ENCODE results near the gene TBCB.

TBCB gene

DNA sequence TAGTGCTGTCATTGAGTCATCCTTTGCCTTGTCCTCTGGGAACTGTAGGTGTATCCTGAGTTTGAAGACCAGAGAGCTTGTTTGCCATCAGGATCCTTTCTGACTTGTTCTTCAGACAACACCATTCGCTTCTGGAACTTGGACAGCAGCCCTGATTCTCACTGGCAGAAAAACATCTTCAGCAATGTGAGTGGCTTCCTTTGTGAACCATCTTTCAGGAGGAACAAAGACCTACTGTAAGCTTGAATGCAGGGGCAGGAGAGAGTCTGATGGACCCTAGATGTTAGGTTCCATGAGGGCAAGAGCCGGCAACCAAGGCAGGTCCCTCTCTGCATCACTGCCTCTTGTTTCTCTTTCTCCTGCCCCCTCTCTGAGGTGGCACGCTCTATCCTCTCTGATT is 33.9 kb upstream of the TBCB start:
- Histone ChIP-seq H3K27ac (ENCODE audit: low read depth, low read length, poor library complexity, severe bottlenecking) (no peak overlapping the region), H3K9me2 (ENCODE audit: low read depth, low read length) (no peaks in the 10 kb centered on the region), H3K36me3 (ENCODE audit: insufficient read depth, low read length) (peaks cover 82% of the 10 kb centered on the region), H3K4me1 (ENCODE audit: insufficient read depth, low read length, severe bottlenecking) (no peaks in the 10 kb centered on the region), H3F3A (ENCODE audit: insufficient read depth, low read length) (no peaks in the 10 kb centered on the region), H3K4me3 (ENCODE audit: low read depth, low read length, poor library complexity, severe bottlenecking) (no peak overlapping the region), H3K27me3 (ENCODE audit: insufficient read depth, low read length) (no peaks in the 10 kb centered on the region), H4K20me1 (ENCODE audit: insufficient read depth, low read length) (no peaks in the 10 kb centered on the region), H3K4me2 (ENCODE audit: low read length) (no peak overlapping the region), H3K9ac (ENCODE audit: low read length) (no peak overlapping the region), H3K9me3 (ENCODE audit: low read length) (no peaks in the 10 kb centered on the region), H2AFZ (ENCODE audit: low read length) (no peak overlapping the region), H3K79me2 (ENCODE audit: insufficient read depth, low read length) (no peaks in the 10 kb centered on the region)
- TF ChIP-seq EZH2 (IDR thresholded peaks at IDR 0.05; ENCODE audit: borderline replicate concordance, low read length) = no peak
- TF ChIP-seq, protein P1, sequence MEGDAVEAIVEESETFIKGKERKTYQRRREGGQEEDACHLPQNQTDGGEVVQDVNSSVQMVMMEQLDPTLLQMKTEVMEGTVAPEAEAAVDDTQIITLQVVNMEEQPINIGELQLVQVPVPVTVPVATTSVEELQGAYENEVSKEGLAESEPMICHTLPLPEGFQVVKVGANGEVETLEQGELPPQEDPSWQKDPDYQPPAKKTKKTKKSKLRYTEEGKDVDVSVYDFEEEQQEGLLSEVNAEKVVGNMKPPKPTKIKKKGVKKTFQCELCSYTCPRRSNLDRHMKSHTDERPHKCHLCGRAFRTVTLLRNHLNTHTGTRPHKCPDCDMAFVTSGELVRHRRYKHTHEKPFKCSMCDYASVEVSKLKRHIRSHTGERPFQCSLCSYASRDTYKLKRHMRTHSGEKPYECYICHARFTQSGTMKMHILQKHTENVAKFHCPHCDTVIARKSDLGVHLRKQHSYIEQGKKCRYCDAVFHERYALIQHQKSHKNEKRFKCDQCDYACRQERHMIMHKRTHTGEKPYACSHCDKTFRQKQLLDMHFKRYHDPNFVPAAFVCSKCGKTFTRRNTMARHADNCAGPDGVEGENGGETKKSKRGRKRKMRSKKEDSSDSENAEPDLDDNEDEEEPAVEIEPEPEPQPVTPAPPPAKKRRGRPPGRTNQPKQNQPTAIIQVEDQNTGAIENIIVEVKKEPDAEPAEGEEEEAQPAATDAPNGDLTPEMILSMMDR (IDR thresholded peaks at IDR 0.05; ENCODE audit: low read length) = no peak

DNA sequence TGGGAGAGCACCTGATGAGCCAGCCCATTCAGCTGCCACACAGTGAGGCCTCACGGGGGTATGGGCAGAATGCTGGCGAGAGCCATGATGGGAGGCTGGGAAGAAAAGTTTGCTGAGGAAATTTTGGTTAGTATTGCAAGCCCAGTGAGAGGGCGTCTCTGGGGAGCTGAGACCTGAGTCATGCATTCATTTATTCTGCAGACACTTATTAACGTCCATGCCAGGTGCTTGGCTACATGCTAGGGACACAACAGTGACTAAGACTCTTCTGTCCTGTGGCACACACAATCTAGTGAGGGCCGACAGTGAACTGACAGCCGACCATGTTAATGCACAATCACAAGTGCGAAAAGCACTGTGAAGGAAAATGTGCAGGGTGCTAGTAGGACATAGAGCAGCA is 33.4 kb upstream of the TBCB start:
- TF ChIP-seq, protein P1 (IDR thresholded peaks at IDR 0.05; ENCODE audit: low read length) = no peak
- TF ChIP-seq EZH2 (IDR thresholded peaks at IDR 0.05; ENCODE audit: borderline replicate concordance, low read length) = no peak
- H3K79me2 ChIP-seq (ENCODE audit: insufficient read depth, low read length) = no peaks in the 10 kb centered on the region
- H3K4me2 ChIP-seq (ENCODE audit: low read length) = no peak overlapping the region
- no peaks in the 10 kb centered on the region for H3K4me1 ChIP-seq (ENCODE audit: insufficient read depth, low read length, severe bottlenecking)
- no peak overlapping the region for H3K9ac ChIP-seq (ENCODE audit: low read length)
- no peak overlapping the region for H2AFZ ChIP-seq (ENCODE audit: low read length)
- no peak overlapping the region for H3K27ac ChIP-seq (ENCODE audit: low read depth, low read length, poor library complexity, severe bottlenecking)
- H3K9me2 ChIP-seq (ENCODE audit: low read depth, low read length) = no peaks in the 10 kb centered on the region
- no peaks in the 10 kb centered on the region for H3K27me3 ChIP-seq (ENCODE audit: insufficient read depth, low read length)
- no peaks in the 10 kb centered on the region for H4K20me1 ChIP-seq (ENCODE audit: insufficient read depth, low read length)
- H3F3A ChIP-seq (ENCODE audit: insufficient read depth, low read length) = no peaks in the 10 kb centered on the region
- H3K9me3 ChIP-seq (ENCODE audit: low read length) = no peaks in the 10 kb centered on the region
- peaks cover 84% of the 10 kb centered on the region for H3K36me3 ChIP-seq (ENCODE audit: insufficient read depth, low read length)
- H3K4me3 ChIP-seq (ENCODE audit: low read depth, low read length, poor library complexity, severe bottlenecking) = no peak overlapping the region

DNA sequence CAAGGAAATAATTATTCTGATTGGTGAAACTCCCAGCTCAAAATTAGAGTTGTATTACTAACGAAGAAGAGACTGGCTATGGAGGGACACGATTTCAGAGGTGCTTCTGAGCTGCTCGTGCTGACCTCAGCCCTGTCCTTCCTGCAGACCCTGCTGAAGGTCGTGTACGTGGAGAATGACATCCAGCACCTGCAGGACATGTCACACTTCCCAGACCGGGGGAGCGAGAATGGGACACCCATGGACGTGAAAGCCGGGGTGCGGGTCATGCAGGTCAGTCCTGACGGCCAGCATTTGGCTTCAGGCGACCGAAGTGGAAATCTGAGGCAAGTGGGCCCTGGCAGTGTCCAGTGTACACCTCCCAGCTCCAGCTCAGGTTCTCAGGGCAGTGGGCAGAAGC is 32.4 kb upstream of the TBCB start:
- Histone ChIP-seq H3K4me2 (ENCODE audit: low read length) (no peak overlapping the region), H3K79me2 (ENCODE audit: insufficient read depth, low read length) (no peaks in the 10 kb centered on the region)

More for the DNA sequence above, 32.4 kb upstream of the TBCB start:
- no peaks in the 10 kb centered on the region for H4K20me1 ChIP-seq (ENCODE audit: insufficient read depth, low read length)
- no peak overlapping the region for H3K4me3 ChIP-seq (ENCODE audit: low read depth, low read length, poor library complexity, severe bottlenecking)
- H3F3A ChIP-seq (ENCODE audit: insufficient read depth, low read length) = no peaks in the 10 kb centered on the region
- H3K4me1 ChIP-seq (ENCODE audit: insufficient read depth, low read length, severe bottlenecking) = no peaks in the 10 kb centered on the region
- no peak overlapping the region for H3K9ac ChIP-seq (ENCODE audit: low read length)
- peaks cover 80% of the 10 kb centered on the region for H3K36me3 ChIP-seq (ENCODE audit: insufficient read depth, low read length)
- no peaks in the 10 kb centered on the region for H3K27me3 ChIP-seq (ENCODE audit: insufficient read depth, low read length)
- no peaks in the 10 kb centered on the region for H3K9me3 ChIP-seq (ENCODE audit: low read length)
- no peak overlapping the region for H2AFZ ChIP-seq (ENCODE audit: low read length)
- no peak overlapping the region for H3K27ac ChIP-seq (ENCODE audit: low read depth, low read length, poor library complexity, severe bottlenecking)
- no peaks in the 10 kb centered on the region for H3K9me2 ChIP-seq (ENCODE audit: low read depth, low read length)
- TF ChIP-seq, protein P1 (IDR thresholded peaks at IDR 0.05; ENCODE audit: low read length) = no peak
- no peak for TF ChIP-seq EZH2 (IDR thresholded peaks at IDR 0.05; ENCODE audit: borderline replicate concordance, low read length)
